G401 (cell line): ENCODE measurements around the gene CXXC5. TPM values are rescaled to one million over a fixed set of nuclear protein-coding genes. Genes with fewer than 3 reads are reported as not detected.
"Not testable (repeated sequence)": the region's sequence is repeated elsewhere in the genome, so short reads cannot be mapped to it uniquely, and the experiment has no call there.

Source experiments
- DNase-seq: peaks from one replicate; pipeline ENCODE4 v3.0.0-alpha.2; 2015; ENCODE audit warnings: low spot score
- in situ Hi-C: cut with HindIII; loops from 2 replicates; pipeline ENCODE4 v1.10.0; 2016; ENCODE audit warnings: low sequenced_read_pairs, mixed read lengths
- total RNA-seq: library from RNA; depleted of rRNA; stranded (reverse); fragments of >200 nt; shearing (Covaris generic); gene quantifications from 2 replicates; pipeline ENCODE4 v1.2.3, GENCODE V29; 2014; rRNA removed

The CXXC5 gene
- 280 and 322 TPM in 2 replicates for total RNA-seq

DNA sequence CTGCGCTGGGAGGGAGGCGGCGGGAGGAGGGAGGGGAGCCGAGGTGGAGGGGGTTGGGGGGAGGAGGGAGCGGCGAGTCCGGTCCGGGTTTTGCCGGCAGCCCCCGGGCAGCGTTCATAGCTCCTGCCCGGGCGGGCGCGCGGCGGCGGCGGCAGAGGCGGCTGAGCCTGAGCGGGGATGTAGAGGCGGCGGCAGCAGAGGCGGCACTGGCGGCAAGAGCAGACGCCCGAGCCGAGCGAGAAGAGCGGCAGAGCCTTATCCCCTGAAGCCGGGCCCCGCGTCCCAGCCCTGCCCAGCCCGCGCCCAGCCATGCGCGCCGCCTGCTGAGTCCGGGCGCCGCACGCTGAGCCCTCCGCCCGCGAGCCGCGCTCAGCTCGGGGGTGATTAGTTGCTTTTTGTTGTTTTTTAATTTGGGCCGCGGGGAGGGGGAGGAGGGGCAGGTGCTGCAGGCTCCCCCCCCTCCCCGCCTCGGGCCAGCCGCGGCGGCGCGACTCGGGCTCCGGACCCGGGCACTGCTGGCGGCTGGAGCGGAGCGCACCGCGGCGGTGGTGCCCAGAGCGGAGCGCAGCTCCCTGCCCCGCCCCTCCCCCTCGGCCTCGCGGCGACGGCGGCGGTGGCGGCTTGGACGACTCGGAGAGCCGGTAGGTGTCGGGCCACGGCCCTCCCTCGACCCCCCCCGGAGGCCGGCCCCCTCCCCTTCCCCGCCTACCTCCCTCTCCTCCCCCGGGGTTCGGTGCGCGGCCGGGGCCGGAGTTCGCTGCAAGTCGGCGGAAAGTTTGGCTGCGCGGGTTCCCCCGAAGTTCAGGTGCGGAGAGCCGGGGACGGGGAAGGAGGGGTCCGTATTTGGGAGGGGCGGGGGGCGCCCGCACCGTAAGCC lies at the start of gene CXXC5:
Gene CXXC5, plus strand, starts transcription at position 145 of the 877 bp plus-strand sequence. CDS start 32,175 bp downstream, outside the sequence.
- in situ Hi-C loops = loop anchor here (10.0 kb wide), 1 partner anchor 74 kb away; no protein-coding TSS in a partner anchor
- peak; percentile 89 for DNase-seq

DNA sequence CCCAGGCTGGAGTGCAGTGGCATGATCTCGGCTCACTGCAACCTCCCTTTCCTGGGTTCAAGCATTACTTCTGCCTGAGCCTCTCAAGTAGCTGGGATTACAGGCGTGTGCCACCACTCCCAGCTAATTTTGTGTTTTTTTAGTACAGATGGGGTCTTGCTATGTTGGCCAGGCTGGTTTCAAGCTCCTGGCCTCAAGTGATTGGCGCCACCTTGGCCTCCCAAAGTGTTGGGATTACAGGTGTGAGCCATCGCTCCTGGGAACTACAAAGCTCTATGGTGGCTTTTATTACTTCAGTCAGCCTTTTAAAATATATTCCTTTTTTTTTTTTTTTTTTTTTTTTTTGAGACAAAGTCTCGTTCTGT lies 49.6 kb upstream of the CXXC5 start:
- in situ Hi-C loops, DNase-seq: not testable (repeated sequence)

DNA sequence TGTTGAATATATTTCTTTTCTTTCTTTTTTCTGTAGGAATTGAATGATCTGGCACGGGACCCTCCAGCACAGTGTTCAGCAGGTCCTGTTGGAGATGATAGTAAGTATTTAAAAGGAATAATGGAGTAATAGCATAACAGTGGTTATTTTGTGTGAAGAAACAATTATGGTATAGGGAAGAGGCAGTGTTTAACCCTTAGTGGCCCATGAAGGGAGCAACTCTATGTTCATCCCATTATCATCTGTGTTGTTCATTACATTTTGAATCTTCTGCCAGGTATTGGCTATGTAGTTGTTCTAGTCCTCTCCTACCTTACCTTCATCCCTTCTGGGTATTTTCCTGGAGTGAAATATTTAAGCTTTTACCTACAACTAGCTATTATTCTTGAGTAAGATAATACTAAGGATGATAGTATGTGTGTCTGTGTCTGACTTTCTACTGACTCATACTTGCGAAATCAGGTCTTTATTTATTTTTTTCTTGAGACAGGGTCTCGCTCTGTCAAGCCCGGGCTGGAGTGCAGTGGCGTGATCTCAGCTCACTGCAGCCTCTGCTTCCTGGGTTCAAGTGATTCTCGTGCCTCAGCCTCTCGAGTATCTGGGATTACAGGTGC lies 47.7 kb upstream of the CXXC5 start:
- in situ Hi-C loops = no loop called here
- no peak for DNase-seq

DNA sequence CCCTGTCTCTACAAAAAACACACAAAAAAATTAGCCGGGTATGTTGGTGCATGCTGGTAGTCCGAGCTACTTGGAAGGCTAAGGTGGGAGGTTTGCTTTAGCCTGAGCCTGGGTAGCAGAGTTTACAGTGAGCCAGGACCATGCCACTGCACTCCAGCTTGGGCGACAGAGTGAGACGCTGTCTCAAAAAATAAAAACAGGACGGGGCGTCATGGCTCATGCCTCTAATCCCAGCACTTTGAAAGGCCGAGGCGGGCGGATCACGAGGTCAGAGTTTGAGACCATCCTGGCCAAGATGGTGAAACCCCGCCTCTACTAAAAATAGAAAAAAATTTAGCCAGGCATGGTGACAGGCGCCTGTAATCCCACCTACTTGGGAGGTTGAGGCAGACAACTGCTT lies 46.7 kb upstream of the CXXC5 start:
- in situ Hi-C loops = no loop called here
- no peak for DNase-seq

DNA sequence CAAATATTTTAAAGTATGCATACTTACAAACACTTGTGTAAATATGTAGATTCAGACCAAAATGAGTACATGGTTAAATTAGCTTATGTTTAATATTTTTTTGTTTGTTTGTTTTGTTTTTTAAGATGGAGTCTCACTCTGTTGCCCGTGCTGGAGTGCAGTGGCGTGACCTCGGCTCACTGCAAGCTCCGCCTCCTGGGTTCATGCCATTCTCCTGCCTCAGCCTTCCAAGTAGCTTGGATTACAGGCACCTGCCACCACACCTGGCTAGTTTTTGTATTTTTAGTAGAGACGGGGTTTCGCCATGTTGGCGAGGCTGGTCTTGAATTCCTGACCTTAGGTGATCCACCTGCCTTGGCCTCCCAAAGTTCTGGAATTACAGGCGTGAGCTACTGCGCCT lies 46.2 kb upstream of the CXXC5 start:
- in situ Hi-C loops, DNase-seq: not testable (repeated sequence)

DNA sequence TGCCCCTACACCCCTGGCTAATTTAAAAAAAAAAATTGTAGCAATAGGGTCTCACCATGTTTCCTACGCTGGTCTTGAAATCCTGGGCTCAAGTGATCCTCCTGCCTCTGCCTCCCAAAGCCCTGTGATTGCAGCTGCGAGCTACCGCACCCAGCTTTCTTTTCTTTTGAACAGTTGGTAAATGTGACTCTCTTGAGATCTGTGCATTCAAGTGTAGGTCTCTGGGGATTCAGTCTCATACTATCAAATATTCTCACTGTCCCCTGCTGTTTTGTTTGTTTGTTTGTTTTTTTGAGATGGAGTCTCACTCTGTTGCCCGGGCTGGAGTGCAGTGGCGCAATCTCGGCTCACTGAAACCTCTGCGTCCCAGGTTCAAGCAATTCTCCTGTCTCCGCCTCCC lies 42.3 kb upstream of the CXXC5 start:
- DNase-seq = no peak
- in situ Hi-C loops = no loop called here

DNA sequence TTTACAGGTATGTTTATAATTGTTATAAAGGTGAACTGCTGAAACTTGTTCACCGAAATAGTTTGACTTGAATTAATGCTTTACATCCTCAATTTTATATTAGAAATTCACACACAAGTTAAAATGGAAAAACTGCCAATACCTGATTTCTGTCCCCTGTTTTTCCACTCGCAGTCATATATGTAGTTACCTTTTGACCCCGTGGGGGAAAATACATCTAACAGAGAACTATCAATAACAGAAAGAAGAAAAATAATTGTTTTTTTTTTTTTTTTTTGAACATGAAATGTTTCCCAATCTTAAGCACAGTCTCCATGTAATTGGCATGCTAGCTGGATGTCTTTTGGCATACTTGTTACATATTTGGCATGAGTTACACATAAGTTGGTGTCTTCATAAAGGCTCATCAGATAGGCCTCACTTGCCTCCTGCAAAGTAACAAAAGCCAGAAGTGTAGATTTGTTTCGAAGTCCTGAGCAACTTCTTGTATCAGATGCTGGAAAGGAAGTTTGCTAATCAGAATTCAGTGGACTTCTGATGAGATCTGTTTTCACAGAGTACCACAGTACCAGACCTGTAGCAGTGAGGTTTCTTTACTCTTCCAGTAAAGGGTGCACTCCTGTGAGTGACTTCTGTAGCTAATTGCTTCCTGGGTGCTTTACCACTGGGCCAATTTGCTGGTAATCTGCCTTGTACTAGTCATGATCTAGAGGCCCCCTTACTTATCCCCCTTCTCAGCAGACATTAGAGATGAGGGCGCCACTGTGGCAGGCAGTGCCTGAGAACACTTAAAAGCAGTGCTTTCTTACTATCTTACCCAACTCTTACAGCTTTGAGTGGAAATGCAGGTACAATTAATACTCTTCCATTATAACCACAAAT lies 36.2 kb upstream of the CXXC5 start:
- DNase-seq = no peak
- in situ Hi-C loops = no loop called here

DNA sequence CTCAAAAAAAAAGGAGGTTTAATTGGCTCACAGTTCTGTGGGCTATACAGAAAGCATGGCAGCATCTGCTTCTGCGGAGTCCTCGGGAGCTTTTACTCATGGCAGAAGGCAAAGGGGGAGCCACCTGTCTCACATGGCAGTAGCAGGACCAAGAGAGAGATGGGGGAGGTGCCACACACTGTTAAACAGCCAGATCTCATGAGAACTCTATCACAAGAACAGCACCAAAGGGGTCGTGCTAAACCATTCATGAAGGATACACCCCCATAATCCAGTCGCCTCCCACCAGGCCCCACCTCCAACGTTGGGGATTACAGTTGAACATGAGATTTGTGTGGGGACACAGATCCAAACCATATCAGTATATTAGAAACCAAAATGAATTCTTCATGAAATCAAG lies 28.3 kb upstream of the CXXC5 start:
- in situ Hi-C loops = no loop called here
- no peak for DNase-seq

DNA sequence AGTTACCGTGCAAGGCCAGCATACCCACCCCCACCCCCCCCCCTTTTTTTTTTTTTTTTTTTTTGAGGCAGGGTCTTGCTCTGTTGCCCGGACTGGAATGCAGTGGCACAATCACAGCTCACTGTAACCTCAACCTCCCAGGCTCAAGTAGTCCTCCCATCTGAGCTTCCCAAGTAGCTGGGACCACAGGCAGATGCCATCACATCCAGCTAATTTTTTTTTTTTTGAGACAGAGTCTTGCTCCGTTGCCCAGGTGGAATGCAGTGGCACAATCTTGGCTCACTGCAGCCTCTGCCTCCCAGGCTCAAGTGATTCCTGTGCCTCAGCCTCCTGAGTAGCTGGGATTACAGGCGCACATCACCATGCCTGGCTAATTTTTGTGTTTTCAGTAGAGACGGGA lies 22.8 kb upstream of the CXXC5 start:
- in situ Hi-C loops, DNase-seq: not testable (repeated sequence)

DNA sequence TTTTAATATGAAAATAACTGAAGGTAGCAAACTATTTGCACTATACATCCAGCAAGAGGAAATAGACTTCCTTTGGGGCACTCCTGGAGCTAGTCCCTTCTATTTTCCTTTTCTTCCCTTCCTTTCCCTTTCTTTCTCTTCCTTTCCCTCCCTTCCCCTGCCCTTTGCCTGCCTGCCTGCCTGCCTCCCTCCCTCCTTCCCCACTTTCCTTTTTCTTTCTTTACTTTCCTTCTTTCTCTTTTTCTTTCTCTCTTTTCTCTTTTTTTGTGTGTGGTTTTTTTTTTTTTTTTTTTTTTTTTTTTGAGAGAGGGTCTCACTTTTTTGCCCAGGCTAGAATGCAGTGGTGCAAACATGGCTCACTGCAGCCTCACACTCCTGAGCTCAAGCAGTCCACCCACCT lies 17.3 kb upstream of the CXXC5 start:
- no peak for DNase-seq
- in situ Hi-C loops = loop anchor here (5.0 kb wide), 1 partner anchor 81 kb away; no protein-coding TSS in a partner anchor

DNA sequence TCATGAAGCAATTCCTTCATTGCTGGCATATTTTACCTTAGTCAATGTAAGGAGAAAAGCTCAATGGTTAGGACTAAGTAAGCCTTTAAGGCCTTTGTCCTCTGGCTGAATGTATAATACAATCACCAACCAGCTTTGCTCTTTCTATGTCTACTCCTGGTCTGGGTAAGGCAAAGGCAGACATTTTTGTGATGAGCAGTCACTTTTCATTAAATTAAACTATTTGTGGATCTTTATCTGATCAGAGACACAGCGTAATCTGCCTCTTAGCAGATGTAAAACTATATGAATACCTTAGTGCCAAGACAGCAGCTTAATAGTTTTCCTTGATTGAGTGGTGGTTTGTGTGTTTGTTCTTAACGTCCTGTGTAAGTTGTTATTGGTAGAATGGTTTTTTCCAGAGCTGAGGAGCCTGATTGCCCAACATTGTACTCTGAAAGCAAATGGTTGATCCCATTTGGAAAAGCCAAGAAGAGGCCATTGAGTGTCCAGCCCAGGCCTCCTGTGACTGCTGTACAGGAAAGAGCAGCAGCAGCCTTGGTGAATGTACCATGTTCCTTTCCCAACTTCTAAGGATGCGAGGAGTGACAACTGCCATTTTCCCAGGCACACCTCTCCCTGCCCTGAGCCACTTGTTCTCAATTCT lies 16.5 kb upstream of the CXXC5 start:
- no peak for DNase-seq
- in situ Hi-C loops = loop anchor here (5.0 kb wide), 1 partner anchor 81 kb away; no protein-coding TSS in a partner anchor

DNA sequence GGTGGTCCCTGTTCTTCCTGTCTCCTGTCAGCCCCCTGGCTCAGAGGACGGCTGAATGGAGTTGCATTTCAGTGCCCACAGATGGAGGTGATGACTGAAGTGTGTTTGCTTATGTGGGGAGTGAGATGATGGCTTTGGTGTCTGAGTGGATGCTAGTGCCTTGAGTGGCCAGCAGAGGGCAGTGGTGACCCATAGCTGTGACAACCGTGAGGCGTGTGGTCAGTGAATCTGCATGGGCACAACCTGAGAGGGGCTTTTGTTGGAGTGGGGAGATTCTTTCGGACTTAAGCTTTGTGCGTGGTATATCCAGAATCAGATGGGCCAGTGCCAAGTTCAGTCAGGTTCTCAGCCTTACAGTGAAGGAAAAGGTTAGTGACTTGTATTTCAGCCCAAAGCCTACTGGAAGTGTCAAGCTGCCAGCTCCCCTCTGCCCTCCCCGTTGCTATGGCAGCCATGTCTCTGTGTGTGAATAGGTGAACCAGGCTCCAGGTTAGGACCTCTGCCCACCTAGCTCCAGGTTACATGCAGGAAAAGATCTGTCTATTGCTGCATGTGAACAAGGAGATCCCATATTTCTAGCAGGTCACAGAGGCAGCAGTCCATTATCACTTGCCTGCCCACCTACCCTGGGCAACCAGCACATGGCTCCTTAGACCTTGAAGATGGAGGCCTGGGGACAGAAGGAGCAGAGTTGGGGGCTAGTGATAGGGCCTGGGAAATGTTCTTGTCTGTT lies 14.7 kb upstream of the CXXC5 start:
- peak; percentile 91 for DNase-seq
- in situ Hi-C loops = loop anchor here (5.0 kb wide), 1 partner anchor 79 kb away; no protein-coding TSS in a partner anchor

DNA sequence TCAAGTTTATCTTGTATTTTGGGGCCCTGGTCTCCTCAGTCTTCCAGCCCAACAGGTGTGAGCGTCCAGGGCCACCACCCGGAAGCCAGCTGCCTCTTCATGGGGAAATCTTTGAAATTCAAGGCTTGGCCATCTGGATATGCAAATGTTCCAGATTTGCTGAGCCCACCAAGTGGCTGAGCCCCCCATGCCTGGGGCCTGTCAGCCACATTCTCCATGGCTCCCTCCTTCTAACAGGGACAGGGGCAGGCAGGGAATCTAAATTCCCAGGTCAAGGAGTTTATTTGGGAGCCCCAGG lies 14.2 kb upstream of the CXXC5 start:
- in situ Hi-C loops = loop anchor here (5.0 kb wide), 1 partner anchor 78 kb away; no protein-coding TSS in a partner anchor

DNA sequence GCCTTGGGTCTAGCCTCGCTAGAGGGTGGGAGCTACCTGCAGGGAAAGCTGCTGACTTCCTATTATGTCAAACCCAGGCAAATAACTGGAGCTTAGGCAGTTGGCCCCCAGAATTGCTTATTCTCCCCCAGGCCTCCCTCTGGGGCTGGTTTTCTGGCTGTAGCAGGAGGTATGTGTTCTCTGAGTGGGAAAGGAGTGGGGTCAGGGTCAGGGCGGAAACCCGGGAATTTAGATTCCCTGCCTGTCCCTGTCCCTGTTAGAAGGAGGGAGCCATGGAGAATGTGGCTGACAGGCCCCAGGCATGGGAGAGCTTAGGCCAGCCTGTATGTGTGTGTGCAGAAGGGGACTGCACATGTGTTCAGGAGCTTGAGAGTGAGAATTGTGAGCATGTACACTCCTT lies 13.6 kb upstream of the CXXC5 start:
- DNase-seq = no peak
- in situ Hi-C loops = loop anchor here (5.0 kb wide), 1 partner anchor 78 kb away; no protein-coding TSS in a partner anchor

More for the DNA sequence above, 14.2 kb upstream of the CXXC5 start:
- DNase-seq = no peak

DNA sequence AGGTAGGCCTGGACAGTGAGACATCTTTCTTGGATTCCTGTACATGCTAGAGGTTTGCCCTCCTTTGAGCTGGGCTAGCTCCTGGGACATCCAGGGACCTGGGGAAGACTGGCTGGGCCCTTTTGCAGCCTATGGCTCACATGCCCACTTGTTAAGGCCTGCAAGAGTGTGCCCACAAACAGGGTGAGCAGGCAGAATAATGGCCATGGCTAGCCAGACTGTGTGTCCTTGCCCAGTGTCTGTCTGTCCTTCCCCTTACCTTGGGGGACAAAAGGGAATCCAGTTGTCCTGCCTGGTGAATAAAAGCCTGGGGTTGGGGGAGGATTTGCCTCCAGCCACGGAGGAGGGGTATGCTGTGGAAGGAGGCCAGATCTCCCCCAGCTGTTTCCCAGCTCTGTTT lies 13.0 kb upstream of the CXXC5 start:
- in situ Hi-C loops = no loop called here
- no peak for DNase-seq

DNA sequence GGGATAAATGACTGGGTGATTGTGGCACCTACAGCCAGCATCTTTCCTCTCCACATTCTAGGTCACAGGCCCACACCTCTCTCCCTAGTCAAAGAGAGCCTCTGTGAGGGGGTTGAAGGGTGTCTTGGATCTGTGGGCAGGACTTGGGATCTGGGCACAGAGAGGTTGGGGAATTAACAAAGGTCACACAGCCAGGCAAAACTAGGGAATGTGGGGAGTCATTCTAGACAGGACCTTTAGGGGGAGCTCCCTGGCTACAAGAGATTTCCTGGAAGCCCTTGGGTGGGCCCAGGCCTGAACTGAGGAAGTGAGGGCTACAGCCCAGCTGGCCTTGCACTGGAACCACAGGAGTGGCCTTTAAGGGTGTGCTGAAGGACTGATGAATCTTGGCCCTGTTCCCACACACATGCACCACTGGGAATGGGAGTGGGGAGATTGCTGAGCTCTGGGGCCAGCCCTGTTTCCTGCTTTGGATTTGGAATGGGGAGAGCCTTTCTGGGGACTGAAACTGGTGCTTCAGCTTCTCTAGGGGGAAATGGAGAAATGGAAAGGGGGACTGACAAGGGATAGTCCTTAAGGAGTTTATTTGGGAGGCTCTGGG lies 12.4 kb upstream of the CXXC5 start:
- DNase-seq = peak; percentile 79
- in situ Hi-C loops = no loop called here

DNA sequence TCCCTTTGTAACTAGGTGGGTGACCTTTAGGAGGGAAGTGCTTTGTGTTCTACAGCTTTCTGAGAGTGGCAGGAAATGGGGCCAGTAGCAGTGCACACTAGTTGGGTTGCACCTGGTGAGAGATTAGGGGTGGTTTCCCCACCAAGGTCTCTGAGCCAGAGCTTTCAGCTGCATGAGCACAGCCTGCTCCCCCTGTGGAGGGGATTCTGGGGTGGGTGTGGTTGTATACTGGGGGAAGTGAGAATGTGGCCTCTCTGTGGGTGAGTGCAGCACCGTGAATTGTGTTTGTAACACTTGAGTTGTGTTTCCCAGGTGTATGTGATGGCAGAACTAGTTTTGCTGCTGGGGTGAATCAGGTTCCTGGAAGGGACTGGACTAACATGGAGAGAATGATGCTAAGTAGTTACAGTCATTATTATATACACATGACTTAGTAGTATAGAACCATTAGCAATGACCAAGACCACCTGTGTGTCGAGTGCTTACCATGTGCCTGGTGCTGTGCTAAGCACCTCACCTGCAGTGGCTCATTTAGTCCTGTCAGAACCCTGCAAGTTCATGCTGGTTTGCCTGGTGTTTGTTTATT lies 11.8 kb upstream of the CXXC5 start:
- in situ Hi-C loops = no loop called here
- no peak for DNase-seq

DNA sequence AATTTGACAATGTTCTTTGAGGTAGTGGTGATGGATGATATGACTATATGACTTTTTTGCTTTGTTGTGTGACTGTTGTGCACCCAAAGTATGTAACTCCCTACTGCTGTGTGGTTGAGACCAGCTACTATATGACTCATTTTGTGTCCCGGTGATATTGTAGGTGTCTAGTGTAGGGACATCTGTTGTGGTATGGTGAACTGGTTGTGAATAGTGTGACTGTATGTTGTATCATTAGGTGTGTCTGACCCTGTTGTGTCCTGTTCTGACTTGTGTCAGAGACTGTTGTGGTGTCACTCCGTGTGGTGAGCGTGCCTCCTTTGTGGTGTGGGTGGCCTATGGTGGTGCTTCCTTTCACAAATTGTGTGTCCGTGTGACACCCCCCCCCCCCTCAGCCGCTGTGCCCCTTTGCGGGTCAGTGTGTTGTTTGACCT lies 11.2 kb upstream of the CXXC5 start:
- DNase-seq = no peak
- in situ Hi-C loops = no loop called here
